Myocyte (in vitro differentiated cells): Measurements from ENCODE around the gene TGFA. TPM values are rescaled to one million over a fixed set of nuclear protein-coding genes. Genes with fewer than 3 reads are reported as not detected.

Source experiments
- DNase-seq: peaks from one replicate; pipeline ENCODE4 v3.0.0-alpha.2; 2012; ENCODE audit warnings: low read depth
- polyA plus RNA-seq: library from polyadenylated mRNA; unstranded; fragments of >200 nt; gene quantifications from one replicate; pipeline ENCODE4 v1.2.1, GENCODE V29; 2012; ENCODE audit warnings: missing spikeins
- total RNA-seq: library from RNA; depleted of rRNA; stranded (reverse); fragments of >200 nt; gene quantifications from 2 replicates; pipeline ENCODE4 v1.2.3, GENCODE V29; 2014

The TGFA gene
- total RNA-seq, result 0.19 and 0.21 TPM in 2 replicates
- polyA plus RNA-seq, result 0.05 TPM

GRCh38 chr2:70553584-70554337, at the start of gene TGFA:
Gene TGFA (minus strand): TSS chr2:70553826. CDS start chr2:70553767, 59 bp downstream.
- DNase-seq, result peak; percentile 37

- DNase-seq, result no peak
Observed at GRCh38 chr2:70603066-70603465, 49.4 kb upstream of the TGFA start.

GRCh38 chr2:70598197-70598596, 44.6 kb upstream of the TGFA start:
- DNase-seq, result no peak

- peak; percentile 97 for DNase-seq
Observed at GRCh38 chr2:70596739-70597138, 43.1 kb upstream of the TGFA start.

- DNase-seq, result no peak
Observed at GRCh38 chr2:70596293-70596692, 42.7 kb upstream of the TGFA start.

GRCh38 chr2:70583091-70583490, 29.5 kb upstream of the TGFA start:
- no peak for DNase-seq

GRCh38 chr2:70580352-70580751, 26.7 kb upstream of the TGFA start:
- DNase-seq, result no peak

GRCh38 chr2:70574618-70575017, 21.0 kb upstream of the TGFA start:
- DNase-seq, result peak; percentile 87

- DNase-seq, result no peak
Observed at GRCh38 chr2:70574109-70574508, 20.5 kb upstream of the TGFA start.

- no peak for DNase-seq
Observed at GRCh38 chr2:70570041-70570661, 16.5 kb upstream of the TGFA start.

- DNase-seq, result no peak
Observed at GRCh38 chr2:70569559-70569958, 15.9 kb upstream of the TGFA start.

- DNase-seq, result no peak
Observed at GRCh38 chr2:70566906-70567305, 13.3 kb upstream of the TGFA start.

- DNase-seq, result no peak
Observed at GRCh38 chr2:70566464-70566863, 12.8 kb upstream of the TGFA start.

GRCh38 chr2:70565039-70565731, 11.6 kb upstream of the TGFA start:
- DNase-seq, result no peak

GRCh38 chr2:70561893-70562292, 8.3 kb upstream of the TGFA start:
- no peak for DNase-seq

- DNase-seq, result no peak
Observed at GRCh38 chr2:70560442-70560841, 6.8 kb upstream of the TGFA start.

GRCh38 chr2:70560040-70560439, 6.4 kb upstream of the TGFA start:
- no peak for DNase-seq

GRCh38 chr2:70558195-70558808, 4.7 kb upstream of the TGFA start:
- DNase-seq, result no peak

GRCh38 chr2:70557171-70557838, 3.7 kb upstream of the TGFA start:
- no peak for DNase-seq

GRCh38 chr2:70556608-70557007, 3.0 kb upstream of the TGFA start:
- no peak for DNase-seq

- DNase-seq, result no peak
Observed at GRCh38 chr2:70554338-70554892, 789 bp upstream of the TGFA start.
